Right atrium auricular region (tissue), 2 donors: ENCODE measurements around the gene MAP4. TPM values are rescaled to one million over a fixed set of nuclear protein-coding genes. Genes with fewer than 3 reads are reported as not detected.

Source experiments
- DNase-seq: peaks from one replicate; pipeline ENCODE4 v3.0.0-alpha.2; 2019; ENCODE audit warnings: low spot score
- H3K27ac ChIP-seq, 2 donors: fragments of 200-600 bp; sonication (generic); 1 replicate in 1 of 2; 2 replicates in 1 of 2; pipeline ENCODE4 v1.5.1; 2016 to 2019
- H3K27me3 ChIP-seq, 2 donors: fragments of 200-600 bp; sonication (generic); one replicate each; pipeline versions ENCODE4 v1.5.1 to v1.6.0; 2017 to 2019
- H3K36me3 ChIP-seq: fragments of 200-600 bp; sonication (generic); one replicate; pipeline ENCODE4 v1.5.1; 2016
- H3K4me1 ChIP-seq, 2 donors: fragments of 200-600 bp; sonication (generic); one replicate each; pipeline versions ENCODE4 v1.5.1 to v1.6.0; 2017 to 2019
- H3K4me3 ChIP-seq, 2 donors: fragments of 200-600 bp; sonication (generic); 1 replicate in 1 of 2; 2 replicates in 1 of 2; pipeline ENCODE4 v1.5.1; 2017 to 2019; ENCODE audit warnings: mild to moderate bottlenecking in 1 of 2, moderate library complexity in 1 of 2
- H3K9me3 ChIP-seq, 2 donors: fragments of 200-600 bp; sonication (generic); one replicate each; pipeline ENCODE4 v1.5.1; 2019
- CTCF ChIP-seq, 2 donors: fragments of 200-600 bp; sonication (generic); IDR thresholded peaks; one replicate each; pipeline ENCODE4 v1.5.1; 2019; ENCODE audit warnings: antibody characterized with exemption in 2 of 2
- total RNA-seq, 2 donors: library from RNA; depleted of rRNA; stranded (reverse); fragments of >200 nt; gene quantifications; one replicate each; pipeline ENCODE4 v1.1.0, GENCODE V29; 2016

The MAP4 gene
- total RNA-seq, 2 donors from 2014 or later = 428 to 552 TPM

- H3K36me3 ChIP-seq = no peaks in the 10 kb centered on the region
- TF ChIP-seq CTCF (IDR thresholded peaks at IDR 0.05) = no peak
- H3K27me3 ChIP-seq = no peaks in the 10 kb centered on the region
- no peak for DNase-seq
- no peaks in the 10 kb centered on the region for H3K9me3 ChIP-seq
- peaks cover 0 to 19% of the 10 kb centered on the region in 2 donors for H3K4me1 ChIP-seq
- no peak overlapping the region for H3K4me3 ChIP-seq
- H3K27ac ChIP-seq = no peak overlapping the region
Measured at GRCh38 chr3:48057521-48057920, 41.3 kb upstream of the MAP4 start.

GRCh38 chr3:48047841-48048464 lies 31.7 kb upstream of the MAP4 start:
- no peak for DNase-seq
- Histone ChIP-seq H3K4me1 (peaks cover 0 to 13% of the 10 kb centered on the region in 2 donors), H3K9me3 (no peaks in the 10 kb centered on the region), H3K27ac (peak overlapping the region in 1 of 2 donors; percentile 22), H3K4me3 (no peak overlapping the region), H3K27me3 (no peaks in the 10 kb centered on the region), H3K36me3 (peaks cover 15% of the 10 kb centered on the region)
- no peak for TF ChIP-seq CTCF (IDR thresholded peaks at IDR 0.05)

- no peak for DNase-seq
- Histone ChIP-seq H3K9me3 (no peaks in the 10 kb centered on the region), H3K27me3 (no peaks in the 10 kb centered on the region), H3K4me1 (peaks cover 0 to 29% of the 10 kb centered on the region in 2 donors), H3K4me3 (no peak overlapping the region), H3K27ac (peak overlapping the region; percentile 5 to 81), H3K36me3 (no peaks in the 10 kb centered on the region)
- no peak for TF ChIP-seq CTCF (IDR thresholded peaks at IDR 0.05)
Measured at GRCh38 chr3:48042071-48042760, 26.0 kb upstream of the MAP4 start.

- peak overlapping the region; percentile 60 to 81 for H3K27ac ChIP-seq
- H3K27me3 ChIP-seq = no peaks in the 10 kb centered on the region
- no peaks in the 10 kb centered on the region for H3K36me3 ChIP-seq
- DNase-seq = no peak
- no peak for TF ChIP-seq CTCF (IDR thresholded peaks at IDR 0.05)
- H3K4me1 ChIP-seq = peaks cover 0 to 48% of the 10 kb centered on the region in 2 donors
- H3K9me3 ChIP-seq = no peaks in the 10 kb centered on the region
- H3K4me3 ChIP-seq = no peak overlapping the region
Measured at GRCh38 chr3:48039487-48040190, 23.4 kb upstream of the MAP4 start.

DNA sequence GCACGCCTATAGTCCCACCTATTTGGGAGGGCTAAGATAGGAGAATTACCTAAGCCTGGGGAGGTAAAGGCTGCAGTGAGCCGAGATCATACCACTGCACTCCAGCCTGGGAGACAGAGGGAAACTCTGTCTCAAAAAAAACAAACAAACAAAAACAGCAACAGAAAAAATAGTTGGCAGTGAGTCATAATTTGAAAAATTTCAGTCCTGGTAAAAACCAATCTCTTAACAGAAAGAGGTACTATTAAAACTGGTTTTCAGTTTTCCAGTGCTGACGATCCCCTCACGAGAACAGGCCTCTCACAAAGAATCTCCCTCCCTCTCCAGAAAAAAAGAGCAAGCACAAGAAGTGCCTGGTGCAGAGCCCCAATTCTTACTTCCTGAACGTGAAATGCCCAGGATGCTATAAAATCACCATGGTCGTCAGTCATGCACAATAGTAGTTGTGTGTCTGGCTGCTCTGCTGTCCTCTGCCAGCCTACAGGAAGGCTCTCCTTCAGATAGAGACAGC lies 22.8 kb upstream of the MAP4 start:
- no peak for DNase-seq
- no peaks in the 10 kb centered on the region for H3K27me3 ChIP-seq
- peaks cover 0 to 54% of the 10 kb centered on the region in 2 donors for H3K4me1 ChIP-seq
- peak overlapping the region; percentile 60 to 81 for H3K27ac ChIP-seq
- no peak for TF ChIP-seq CTCF (IDR thresholded peaks at IDR 0.05)
- no peak overlapping the region for H3K4me3 ChIP-seq
- H3K9me3 ChIP-seq = no peaks in the 10 kb centered on the region
- H3K36me3 ChIP-seq = no peaks in the 10 kb centered on the region
